Fibroblast of mammary gland (primary cell): ENCODE results near the gene CNKSR3.

ENCODE experiments used
- DNase-seq: peaks from one replicate; pipeline ENCODE4 v3.0.0-alpha.2; 2010; ENCODE audit warnings: low read depth
- H3K4me3 ChIP-seq: 2 replicates; pipeline ENCODE4 v1.5.1; 2011; ENCODE audit warnings: low read depth, mild to moderate bottlenecking, low read length, moderate library complexity; ENCODE audit not compliant: control insufficient read depth
- CTCF ChIP-seq: conservative IDR thresholded peaks from 2 replicates; pipeline ENCODE4 v1.5.1; 2011; ENCODE audit warnings: low read depth, low read length, inconsistent platforms; ENCODE audit not compliant: control insufficient read depth, insufficient read depth

Gene CNKSR3

GRCh38 chr6:154511791-154512190, 1.3 kb upstream of the CNKSR3 start:
- DNase-seq, result peak; percentile 8
- no peak for TF ChIP-seq CTCF
- no peak overlapping the region for H3K4me3 ChIP-seq

- no peak for TF ChIP-seq CTCF
- H3K4me3 ChIP-seq, result peak overlapping the region; percentile 84
- peak; percentile 30 for DNase-seq
These were observed 903 bp downstream of the CNKSR3 start for GRCh38 chr6:154509421-154510143.

- no peak for TF ChIP-seq CTCF
- H3K4me3 ChIP-seq, result peak overlapping the region; percentile 84
- DNase-seq, result peak; percentile 33
These were observed 1.7 kb downstream of the CNKSR3 start for GRCh38 chr6:154508573-154509375.

GRCh38 chr6:154506991-154507898, 3.2 kb downstream of the CNKSR3 start:
- DNase-seq, result no peak
- no peak overlapping the region for H3K4me3 ChIP-seq
- TF ChIP-seq CTCF, result no peak

GRCh38 chr6:154506582-154506981, 3.9 kb downstream of the CNKSR3 start:
- TF ChIP-seq CTCF, result no peak
- DNase-seq, result no peak
- no peak overlapping the region for H3K4me3 ChIP-seq

GRCh38 chr6:154506108-154506507, 4.4 kb downstream of the CNKSR3 start:
- TF ChIP-seq CTCF, result no peak
- no peak overlapping the region for H3K4me3 ChIP-seq
- DNase-seq, result no peak
